CD4-positive, alpha-beta T cell (primary cell): ENCODE results near the gene FBXW10. TPM values are rescaled to one million over a fixed set of nuclear protein-coding genes. Genes with fewer than 3 reads are reported as not detected.
"Not testable (repeated sequence)": the region's sequence is repeated elsewhere in the genome, so short reads cannot be mapped to it uniquely, and the experiment has no call there.

Source experiments
- ATAC-seq: fragments of 200-7000 bp; cut with Tn5 transposase; one replicate; pipeline ENCODE4 v1.10.0; 2022; ENCODE audit warnings: mild to moderate bottlenecking; ENCODE audit not compliant: poor library complexity
- CTCF ChIA-PET: fragments of 350-600 bp; sonication (Branson Sonifier 250); formaldehyde crosslinking; loops from one replicate; lab custom pipeline; 2021; ENCODE audit warnings: antibody characterized with exemption, inconsistent platforms; lab: Charles Lee
- POLR2A ChIA-PET: fragments of 350-600 bp; sonication (Branson Sonifier 250); formaldehyde crosslinking; loops from one replicate; lab custom pipeline; 2021; ENCODE audit warnings: antibody characterized with exemption, inconsistent platforms; lab: Charles Lee
- DNase-seq, 14 experiments: peaks; one replicate each; pipeline ENCODE4 v3.0.0-alpha.2; 2013 to 2020; ENCODE audit warnings: mixed read lengths in 2 of 14
- H3K27ac ChIP-seq, 2 donors: one replicate each; pipeline versions ENCODE4 v1.5.1 to v1.7.0; 2013; ENCODE audit warnings: low read length in 2 of 2, low read depth in 1 of 2, mild to moderate bottlenecking in 1 of 2
- H3K27me3 ChIP-seq, 2 experiments: 1 replicate in 1 of 2; 2 replicates in 1 of 2; pipeline versions ENCODE4 v1.6.1 to v1.7.0; 2013; ENCODE audit warnings: low read length in 2 of 2, control low read depth in 1 of 2, mild to moderate bottlenecking in 1 of 2, moderate library complexity in 1 of 2; ENCODE audit not compliant: insufficient read depth in 2 of 2, control insufficient read depth in 1 of 2
- H3K36me3 ChIP-seq: one replicate; pipeline ENCODE4 v1.6.1; 2013; ENCODE audit warnings: low read length, control low read depth; ENCODE audit not compliant: insufficient read depth
- H3K4me1 ChIP-seq: one replicate; pipeline ENCODE4 v1.6.1; 2013; ENCODE audit warnings: low read length, control low read depth; ENCODE audit not compliant: insufficient read depth
- H3K4me3 ChIP-seq: one replicate; pipeline ENCODE4 v1.5.1; 2013; ENCODE audit warnings: mild to moderate bottlenecking, low read length, moderate library complexity
- H3K9me3 ChIP-seq, 2 experiments: 1 replicate in 1 of 2; 2 replicates in 1 of 2; pipeline versions ENCODE4 v1.6.1 to v1.7.0; 2013; ENCODE audit warnings: low read length in 2 of 2, mild to moderate bottlenecking in 2 of 2, control low read depth in 1 of 2, moderate library complexity in 1 of 2; ENCODE audit not compliant: control insufficient read depth in 1 of 2, insufficient read depth in 1 of 2
- H3K27ac Mint-ChIP-seq: one replicate; pipeline ENCODE4 v1.8.0; 2020; ENCODE audit warnings: mixed read lengths
- H3K27me3 Mint-ChIP-seq: one replicate; pipeline ENCODE4 v1.8.0; 2021; ENCODE audit warnings: mixed read lengths
- H3K36me3 Mint-ChIP-seq: one replicate; pipeline ENCODE4 v1.8.0; 2021; ENCODE audit warnings: low read depth, mixed read lengths
- H3K4me1 Mint-ChIP-seq: one replicate; pipeline ENCODE4 v1.8.0; 2021; ENCODE audit warnings: low read depth, mixed read lengths
- H3K4me3 Mint-ChIP-seq: one replicate; pipeline ENCODE4 v1.8.0; 2020; ENCODE audit warnings: mild to moderate bottlenecking, mixed read lengths
- H3K9me3 Mint-ChIP-seq: one replicate; pipeline ENCODE4 v1.8.0; 2020; ENCODE audit warnings: mixed read lengths
- intact Hi-C, 2 experiments: fragments of 100-400 bp; cut with DNase I in 1 of 2; cut with micrococcal nuclease in 1 of 2; formaldehyde crosslinking; loops; one replicate each; pipeline versions ENCODE4 v1.15.1 to v1.9.0; 2023 to 2025; cut with DNase I, micrococcal nuclease
- total RNA-seq, 174 experiments: library from RNA in 2 of 174; stranded (reverse) in 2 of 174; gene quantifications; one replicate each; pipeline ENCODE4 v1.2.3 and lab custom pipeline; 2021 to 2026

Gene FBXW10
- total RNA-seq, 2 experiments from 2014 or later: not detected

DNA sequence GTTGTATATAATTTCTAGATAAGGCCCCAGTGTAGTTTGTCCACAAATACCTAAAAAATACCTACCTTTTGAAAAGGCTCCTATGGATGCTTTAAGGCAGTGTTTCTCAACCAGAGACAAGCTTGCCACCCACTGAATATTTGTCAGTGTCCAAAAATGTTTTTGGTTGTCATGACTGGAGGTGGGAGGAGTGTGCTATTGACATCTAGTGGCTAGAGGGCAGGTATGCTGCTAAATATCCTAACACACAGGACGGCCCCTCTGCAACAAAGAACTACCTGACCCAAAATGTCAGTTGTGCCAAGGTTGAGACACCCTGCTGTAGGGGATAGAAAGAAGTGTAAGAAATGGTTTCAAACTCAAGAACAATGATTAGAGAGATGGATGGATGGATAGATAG, 47.5 kb downstream of the FBXW10 start:
- H3K4me3 Mint-ChIP-seq, intact Hi-C loops, H3K9me3 Mint-ChIP-seq, H3K4me3 ChIP-seq, H3K27ac ChIP-seq, H3K36me3 ChIP-seq, H3K4me1 ChIP-seq, H3K27me3 ChIP-seq, H3K27me3 Mint-ChIP-seq, H3K9me3 ChIP-seq, H3K27ac Mint-ChIP-seq, POLR2A ChIA-PET, CTCF ChIA-PET: not testable (repeated sequence)
- ATAC-seq: peak; percentile 78
- DNase-seq: peak in 1 of 14 experiments; percentile 28
- H3K4me1 Mint-ChIP-seq: peaks cover 22% of the 10 kb centered on the region
- H3K36me3 Mint-ChIP-seq: peaks cover 34% of the 10 kb centered on the region

DNA sequence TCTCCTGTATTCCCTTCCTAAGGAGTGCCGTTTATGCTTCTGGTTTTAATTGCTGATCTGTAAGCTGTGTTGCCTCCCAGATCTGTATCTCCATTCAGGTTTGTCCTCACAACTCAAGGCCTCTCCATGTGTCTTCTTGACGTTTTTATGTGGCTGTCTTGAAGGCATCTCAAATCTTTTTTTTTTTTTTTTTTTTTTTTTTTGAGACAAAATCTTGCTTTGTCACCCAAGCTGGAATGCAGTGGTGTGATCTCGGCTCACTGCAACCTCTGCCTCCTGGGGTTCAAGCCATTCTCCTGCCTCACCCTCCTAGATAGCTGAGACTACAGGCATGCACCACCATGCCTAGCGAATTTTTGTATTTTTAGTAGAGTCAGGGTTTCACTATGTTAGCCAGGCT, 51.0 kb downstream of the FBXW10 start:
- H3K4me3 Mint-ChIP-seq, POLR2A ChIA-PET, H3K27ac Mint-ChIP-seq, H3K4me1 Mint-ChIP-seq, H3K9me3 Mint-ChIP-seq, intact Hi-C loops, H3K36me3 ChIP-seq, H3K9me3 ChIP-seq, H3K4me3 ChIP-seq, H3K27ac ChIP-seq, DNase-seq, H3K4me1 ChIP-seq, H3K27me3 Mint-ChIP-seq, H3K27me3 ChIP-seq, ATAC-seq, CTCF ChIA-PET: not testable (repeated sequence)
- peaks cover 44% of the 10 kb centered on the region for H3K36me3 Mint-ChIP-seq

DNA sequence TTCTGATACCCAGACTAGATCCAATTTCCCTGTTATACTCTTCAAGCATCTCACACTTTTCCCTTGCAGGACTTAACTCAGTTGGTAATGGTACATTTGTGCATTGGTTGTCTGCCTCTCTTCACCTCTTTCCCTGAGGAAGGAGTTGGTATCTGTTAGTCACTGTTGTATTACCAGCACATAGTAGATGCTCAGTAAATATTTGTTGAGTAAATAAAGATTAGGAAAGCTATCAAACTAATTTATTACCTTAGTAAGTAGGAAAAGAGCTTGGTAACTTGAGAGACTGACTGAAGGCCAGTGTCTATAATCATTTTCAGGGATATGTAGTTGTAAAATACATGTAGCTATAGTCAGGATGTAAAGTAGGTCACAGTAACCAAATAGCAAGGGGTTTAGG, 53.0 kb downstream of the FBXW10 start:
- peaks cover 53% of the 10 kb centered on the region for H3K36me3 Mint-ChIP-seq
- H3K4me1 ChIP-seq, POLR2A ChIA-PET, H3K4me1 Mint-ChIP-seq, intact Hi-C loops, H3K27me3 ChIP-seq, H3K4me3 ChIP-seq, H3K9me3 ChIP-seq, ATAC-seq, H3K27me3 Mint-ChIP-seq, H3K4me3 Mint-ChIP-seq, H3K27ac ChIP-seq, H3K27ac Mint-ChIP-seq, H3K9me3 Mint-ChIP-seq, CTCF ChIA-PET, DNase-seq: not testable (repeated sequence)
- H3K36me3 ChIP-seq: peaks cover 13% of the 10 kb centered on the region

- POLR2A ChIA-PET, DNase-seq, intact Hi-C loops, ATAC-seq, H3K4me3 Mint-ChIP-seq, H3K4me1 ChIP-seq, CTCF ChIA-PET, H3K9me3 Mint-ChIP-seq, H3K27me3 Mint-ChIP-seq, H3K9me3 ChIP-seq, H3K4me3 ChIP-seq, H3K27ac ChIP-seq, H3K27me3 ChIP-seq, H3K27ac Mint-ChIP-seq, H3K4me1 Mint-ChIP-seq: not testable (repeated sequence)
- peaks cover 37% of the 10 kb centered on the region for H3K36me3 Mint-ChIP-seq
- peaks cover 20% of the 10 kb centered on the region for H3K36me3 ChIP-seq
These were observed 59.8 kb downstream of the FBXW10 start for GRCh38 chr17:18803458-18804245.

DNA sequence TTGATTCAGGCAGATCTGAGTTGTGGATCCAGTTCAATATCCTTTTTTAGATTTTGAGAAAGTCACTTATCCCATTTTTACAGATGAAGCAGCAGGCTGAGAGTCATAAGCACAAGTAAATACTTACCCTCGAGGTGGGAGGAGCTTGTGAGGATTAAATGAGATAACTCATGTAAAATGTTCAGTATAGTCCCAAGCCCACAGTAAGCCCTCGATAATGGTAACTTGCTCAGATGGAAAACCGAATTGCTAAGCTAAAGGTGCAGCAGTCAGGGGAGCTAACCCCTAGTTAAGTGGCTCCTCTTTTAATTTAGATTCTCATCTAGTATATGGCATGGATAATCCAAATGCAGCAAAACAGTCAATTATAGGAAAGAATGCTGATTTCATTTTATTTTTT, 72.1 kb downstream of the FBXW10 start:
- H3K4me1 Mint-ChIP-seq, H3K27ac ChIP-seq, ATAC-seq, H3K27me3 ChIP-seq, H3K36me3 Mint-ChIP-seq, H3K9me3 ChIP-seq, H3K4me3 ChIP-seq, H3K4me1 ChIP-seq, H3K4me3 Mint-ChIP-seq, H3K27ac Mint-ChIP-seq, DNase-seq, H3K36me3 ChIP-seq, POLR2A ChIA-PET, H3K9me3 Mint-ChIP-seq, H3K27me3 Mint-ChIP-seq: not testable (repeated sequence)
- intact Hi-C loops: loop anchor here in 1 of 2 experiments (10.0 kb wide), 1 partner anchor 139 kb away; the partner anchor contains the start of gene SLC5A10
- CTCF ChIA-PET: interaction anchor here (1.2 kb wide), 1 partner anchor 145 kb away, joined by 3 read pairs; no protein-coding TSS in a partner anchor
